GM12878 (cell line): ENCODE data around the gene SLAMF1. TPM values are rescaled to one million over a fixed set of nuclear protein-coding genes. Genes with fewer than 3 reads are reported as not detected.
A peak's percentile ranks its signal among the peaks of the same experiment; 100 is the strongest.

Source experiments
- ATAC-seq: fragments of 200-7000 bp; cut with Tn5 transposase; 3 replicates; pipeline ENCODE4 v1.9.1; 2020; ENCODE audit warnings: mild to moderate bottlenecking, moderate library complexity
- BruUV-seq: library from RNA; stranded (reverse); fragments of 400-500 nt; replicated peaks from 2 replicates; lab custom pipeline; 2021; lab: Mats Ljungman, UMichigan
- CTCF ChIA-PET: fragments of 300-600 bp; sonication (Branson Sonifier 250); formaldehyde crosslinking; extraction: SDS; loops from one replicate; lab custom pipeline; 2021; ENCODE audit warnings: inconsistent platforms; lab: Yijun Ruan, JAX
- POLR2A ChIA-PET: fragments of 350-600 bp; formaldehyde crosslinking; extraction: SDS; loops from one replicate; lab custom pipeline; 2021; ENCODE audit warnings: inconsistent platforms; lab: Charles Lee
- RAD21 ChIA-PET: fragments of 300-600 bp; sonication (Branson Sonifier 250); formaldehyde crosslinking; loops from one replicate; lab custom pipeline; 2023; ENCODE audit warnings: antibody characterized with exemption; ENCODE audit not compliant: unreplicated experiment; lab: Charles Lee
- SMC1A ChIA-PET: fragments of 300-600 bp; sonication (Branson Sonifier 250); formaldehyde crosslinking; loops from one replicate; lab custom pipeline; 2023; ENCODE audit not compliant: unreplicated experiment, uncharacterized antibody; lab: Charles Lee
- DNase-seq: peaks from one replicate; pipeline ENCODE4 v3.0.0-alpha.2; 2011; ENCODE audit warnings: low read depth, low spot score
- FAIRE-seq: peaks from 3 replicates; lab custom pipeline; 2011; peaks lifted over from hg19 to GRCh38; lab: Jason Lieb, UNC
- H2AFZ ChIP-seq: 2 replicates; pipeline ENCODE4 v1.6.0; 2011; ENCODE audit warnings: low read depth, low read length, control low read depth; ENCODE audit not compliant: control insufficient read depth
- H3K27ac ChIP-seq: 2 replicates; pipeline ENCODE4 v1.5.1; 2011; ENCODE audit warnings: control low read depth; ENCODE audit not compliant: control insufficient read depth, insufficient read depth
- H3K27me3 ChIP-seq, 2 experiments: replicated peaks in 1 of 2; 2 replicates each; pipeline versions ENCODE4 v1.6.0 to v1.6.1; 2011; ENCODE audit warnings: low read length in 1 of 2; ENCODE audit not compliant: control insufficient read depth in 2 of 2, insufficient read depth in 2 of 2
- H3K36me3 ChIP-seq, 2 experiments: 2 replicates each; pipeline ENCODE4 v1.5.1; 2011; ENCODE audit warnings: low read length in 1 of 2; ENCODE audit not compliant: control insufficient read depth in 2 of 2, insufficient read depth in 2 of 2
- H3K4me1 ChIP-seq: 2 replicates; pipeline ENCODE4 v1.6.1; 2011; ENCODE audit warnings: mild to moderate bottlenecking, low read length, moderate library complexity, mixed read lengths; ENCODE audit not compliant: control insufficient read depth, insufficient read depth
- H3K4me2 ChIP-seq: 2 replicates; pipeline ENCODE4 v1.6.0; 2011; ENCODE audit warnings: control low read depth; ENCODE audit not compliant: control insufficient read depth, insufficient read depth
- H3K4me3 ChIP-seq: fragments of 200-600 bp; sonication (generic); 2 replicates; pipeline ENCODE4 v1.5.1; 2016
- H3K79me2 ChIP-seq: 2 replicates; pipeline ENCODE4 v1.6.0; 2011; ENCODE audit warnings: low read length; ENCODE audit not compliant: control insufficient read depth, insufficient read depth
- H3K9ac ChIP-seq: 2 replicates; pipeline ENCODE4 v1.8.0; 2011; ENCODE audit warnings: low read length, control low read depth, mixed read lengths; ENCODE audit not compliant: control insufficient read depth, insufficient read depth
- H3K9me3 ChIP-seq: replicated peaks from 3 replicates; pipeline ENCODE4 v1.5.1; 2011; ENCODE audit warnings: mild to moderate bottlenecking, low read length; ENCODE audit not compliant: control insufficient read depth, insufficient read depth
- H4K20me1 ChIP-seq: 2 replicates; pipeline ENCODE4 v1.6.0; 2011; ENCODE audit not compliant: control insufficient read depth, insufficient read depth
- BRCA1 ChIP-seq: IDR thresholded peaks from 2 replicates; pipeline ENCODE4 v1.6.1; 2011; ENCODE audit warnings: low read depth, low read length, improper control_type of control experiment
- CBX5 ChIP-seq: sonication (generic); IDR thresholded peaks from 2 replicates; pipeline ENCODE4 v1.6.1; 2016; ENCODE audit warnings: low read depth, moderate library complexity, mild to moderate bottlenecking, inconsistent platforms
- CREB1 ChIP-seq: IDR thresholded peaks from 2 replicates; pipeline ENCODE4 v1.6.1; 2012; ENCODE audit warnings: low read depth, mild to moderate bottlenecking, inconsistent platforms
- EZH2 ChIP-seq: IDR thresholded peaks from 2 replicates; pipeline ENCODE4 v1.6.1; 2012; ENCODE audit warnings: low read depth, mild to moderate bottlenecking, control low read depth, inconsistent platforms, low read length, borderline replicate concordance; ENCODE audit not compliant: control insufficient read depth
- HDGF ChIP-seq: fragments of 450-650 bp; IDR thresholded peaks from 2 replicates; pipeline ENCODE4 v1.6.1; 2016; ENCODE audit warnings: antibody characterized with exemption
- IRF4 ChIP-seq: IDR thresholded peaks from 2 replicates; pipeline ENCODE4 v1.6.1; 2011; ENCODE audit warnings: low read depth, low read length
- MLLT1 ChIP-seq: fragments of 450-650 bp; IDR thresholded peaks from 2 replicates; pipeline ENCODE4 v1.6.1; 2016; ENCODE audit warnings: mild to moderate bottlenecking
- MXI1 ChIP-seq: fragments of 150-350 bp; IDR thresholded peaks from 2 replicates; pipeline ENCODE4 v1.6.1; 2011; ENCODE audit warnings: low read depth, mild to moderate bottlenecking, inconsistent platforms, low read length, improper control_type of control experiment
- POLR2AphosphoS2 ChIP-seq: IDR thresholded peaks from 2 replicates; pipeline ENCODE4 v1.6.1; 2011; ENCODE audit warnings: low read depth, mild to moderate bottlenecking, low read length, improper control_type of control experiment, moderate library complexity
- POLR2AphosphoS5 ChIP-seq: IDR thresholded peaks from 2 replicates; pipeline ENCODE4 v1.6.1; 2011; ENCODE audit warnings: mild to moderate bottlenecking, low read length, inconsistent platforms
- RAD21 ChIP-seq: IDR thresholded peaks from 2 replicates; pipeline ENCODE4 v1.6.1; 2011; ENCODE audit warnings: mild to moderate bottlenecking, low read depth, low read length, moderate library complexity; ENCODE audit not compliant: insufficient read depth
- RUNX3 ChIP-seq: IDR thresholded peaks from 2 replicates; pipeline ENCODE4 v1.6.1; 2012; ENCODE audit warnings: low read length, inconsistent platforms
- YY1 ChIP-seq: IDR thresholded peaks from 2 replicates; pipeline ENCODE4 v1.6.1; 2011; ENCODE audit warnings: low read depth, mild to moderate bottlenecking, low read length
- ZBTB33 ChIP-seq: fragments of 450-650 bp; IDR thresholded peaks from 2 replicates; pipeline ENCODE4 v1.6.1; 2017; ENCODE audit warnings: mild to moderate bottlenecking
- WGBS: methylation state at CpG from one replicate; pipeline ENCODE4 v1.1.6; 2016; ENCODE audit warnings: low lambda C conversion rate; ENCODE audit not compliant: insufficient replicate concordance, insufficient coverage; ENCODE audit errors: missing lambda C conversion rate; 5-methylcytosine and 5-hydroxymethylcytosine counted together
- in situ Hi-C: fragments of 300-500 bp; cut with MboI; formaldehyde crosslinking; loops from 9 replicates; pipeline ENCODE4 v1.14.3; 2018; ENCODE audit warnings: mixed read lengths
- intact Hi-C: fragments of 100-400 bp; cut with micrococcal nuclease; formaldehyde crosslinking; loops from one replicate; pipeline ENCODE4 v1.14.2; 2022; ENCODE audit not compliant: unreplicated experiment
- polyA plus RNA-seq, 11 experiments: library from polyadenylated mRNA; depleted of rRNA in 4 of 11; unstranded in 6 of 11; stranded (reverse) in 5 of 11; fragments of >200 nt; fragmentation: Nextera tagmentation in 4 of 11; fragmentation: Illumina TruSeq in 1 of 11; extraction: Ambion mirVana in 4 of 11; extraction: Trizol in 1 of 11; gene quantifications; 1 replicate in 1 of 11; 2 replicates in 10 of 11; pipeline versions ENCODE4 v1.2.1 to v1.2.3, GENCODE V29; 2011 to 2016; ENCODE audit warnings: inconsistent platforms in 2 of 11, missing spikeins in 2 of 11, low read depth in 1 of 11
- total RNA-seq, 4 experiments: library from RNA; depleted of rRNA in 3 of 4; stranded (reverse); fragments of >200 nt in 3 of 4; fragmentation: Illumina TruSeq in 1 of 4; extraction: Trizol in 1 of 4; gene quantifications; 2 replicates each; pipeline versions ENCODE4 v1.2.1 to v1.2.3, GENCODE V29; 2013 to 2021
- TF ChIP-seq, protein P1 (sequence below), 3 experiments: IDR thresholded peaks in 2 of 3; conservative IDR thresholded peaks in 1 of 3; 2 replicates each; pipeline ENCODE4 v1.5.1; 2011; ENCODE audit warnings: low read depth in 3 of 3, low read length in 3 of 3, mild to moderate bottlenecking in 3 of 3, control low read depth in 2 of 3, moderate library complexity in 2 of 3, inconsistent platforms in 1 of 3, mixed read lengths in 1 of 3; ENCODE audit not compliant: control insufficient read depth in 2 of 3, insufficient read depth in 1 of 3; ENCODE audit errors: extremely low read depth in 1 of 3

SLAMF1 gene
- total and polyA plus RNA-seq, 10 of the 15 experiments (the other 5 are each of a cell fraction or from before 2014, with no cell fraction given): 87.3 to 260 (median 131) TPM

DNA sequence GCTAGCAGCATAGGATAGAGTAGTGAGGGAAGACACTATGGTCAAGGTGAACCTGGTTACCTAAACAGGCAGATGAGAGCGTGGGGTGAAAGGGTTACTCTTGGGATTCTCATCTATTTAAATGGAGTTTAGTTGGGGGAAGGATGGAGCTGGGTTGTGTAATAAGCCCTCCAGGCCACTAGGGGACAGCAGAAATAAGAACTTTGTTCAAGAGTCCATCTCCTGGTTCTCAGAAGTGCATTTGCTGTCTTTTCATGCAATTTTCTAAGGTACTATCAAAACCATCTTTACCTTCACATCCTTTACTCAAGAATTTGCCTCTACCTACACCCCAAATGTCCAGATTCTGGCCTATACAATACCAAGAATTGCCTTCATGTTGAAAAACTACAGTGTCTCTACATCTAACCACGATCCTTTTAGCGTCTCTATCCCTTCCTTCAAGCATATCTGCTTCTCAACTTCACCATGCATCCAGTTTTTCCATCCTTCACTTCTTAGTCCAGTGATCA, 28.0 kb downstream of the SLAMF1 start:
- in situ Hi-C loops (no loop called here), intact Hi-C loops (loop anchor here (2.0 kb wide), 1 partner anchor 56 kb away; no protein-coding TSS in a partner anchor)
- peaks cover 12 to 40% of the 10 kb centered on the region in 2 experiments for H3K36me3 ChIP-seq
- ChIA-PET RAD21 (interaction anchor here (0.7 to 15.7 kb wide), 17 partner anchors 9 to 369 kb away, joined by 3 to 194 read pairs (median 4); partner anchors contain the start of gene SLAMF1), POLR2A (interaction anchor here (0.8 to 3.8 kb wide), 7 partner anchors 9 to 133 kb away, joined by 3 to 15 read pairs (median 4); no protein-coding TSS in a partner anchor), SMC1A (interaction anchor here (0.7 to 17.6 kb wide), 21 partner anchors 8 to 190 kb away, joined by 3 to 259 read pairs (median 7); partner anchors contain the start of genes CD48 and SLAMF1), CTCF (interaction anchor here (0.6 to 7.0 kb wide), 33 partner anchors 11 to 517 kb away, joined by 3 to 92 read pairs (median 4); partner anchors contain the start of gene SLAMF1)
- H4K20me1 ChIP-seq: no peaks in the 10 kb centered on the region
- H3K27ac ChIP-seq: no peak overlapping the region; the same call in 1 of the 2 replicates
- peak; percentile 54 for ATAC-seq
- H3K4me1 ChIP-seq: peaks cover 28% of the 10 kb centered on the region
- DNase-seq: no peak
- 100% methylated on average over 3 of the region's 3 CpGs for WGBS
- peaks cover 27% of the 10 kb centered on the region for H3K79me2 ChIP-seq
- no peak overlapping the region for H3K4me2 ChIP-seq
- no peak overlapping the region for H3K4me3 ChIP-seq
- no peak overlapping the region for H3K9ac ChIP-seq
- no peaks in the 10 kb centered on the region for H3K27me3 ChIP-seq
- no peaks in the 10 kb centered on the region for H3K9me3 ChIP-seq
- no peak overlapping the region for H2AFZ ChIP-seq
- peak; percentile 75 for FAIRE-seq
- BruUV-seq: TSS peak; percentile 7
- TF ChIP-seq CREB1 (peak; percentile 23; the same call in 1 of the 2 replicates), POLR2AphosphoS2 (peak; percentile 79; the same call in 1 of the 2 replicates), RUNX3 (no peak; the same call in 1 of the 2 replicates), POLR2AphosphoS5 (peak; percentile 62), ZBTB33 (0 out of 2 replicates have a peak, but pooled peaks have one; percentile 19), HDGF (peak; percentile 80), EZH2 (no peak), BRCA1 (no peak), MXI1 (peak; percentile 28; the same call in 1 of the 2 replicates), RAD21 (peak; percentile 75), YY1 (peak; percentile 67), IRF4 (peak; percentile 9; the same call in 1 of the 2 replicates), CBX5 (0 out of 2 replicates have a peak, but pooled peaks have one; percentile 22), MLLT1 (peak; percentile 64)
- TF ChIP-seq, protein P1, sequence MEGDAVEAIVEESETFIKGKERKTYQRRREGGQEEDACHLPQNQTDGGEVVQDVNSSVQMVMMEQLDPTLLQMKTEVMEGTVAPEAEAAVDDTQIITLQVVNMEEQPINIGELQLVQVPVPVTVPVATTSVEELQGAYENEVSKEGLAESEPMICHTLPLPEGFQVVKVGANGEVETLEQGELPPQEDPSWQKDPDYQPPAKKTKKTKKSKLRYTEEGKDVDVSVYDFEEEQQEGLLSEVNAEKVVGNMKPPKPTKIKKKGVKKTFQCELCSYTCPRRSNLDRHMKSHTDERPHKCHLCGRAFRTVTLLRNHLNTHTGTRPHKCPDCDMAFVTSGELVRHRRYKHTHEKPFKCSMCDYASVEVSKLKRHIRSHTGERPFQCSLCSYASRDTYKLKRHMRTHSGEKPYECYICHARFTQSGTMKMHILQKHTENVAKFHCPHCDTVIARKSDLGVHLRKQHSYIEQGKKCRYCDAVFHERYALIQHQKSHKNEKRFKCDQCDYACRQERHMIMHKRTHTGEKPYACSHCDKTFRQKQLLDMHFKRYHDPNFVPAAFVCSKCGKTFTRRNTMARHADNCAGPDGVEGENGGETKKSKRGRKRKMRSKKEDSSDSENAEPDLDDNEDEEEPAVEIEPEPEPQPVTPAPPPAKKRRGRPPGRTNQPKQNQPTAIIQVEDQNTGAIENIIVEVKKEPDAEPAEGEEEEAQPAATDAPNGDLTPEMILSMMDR (IDR thresholded peaks at IDR 0.05 in 2 of 3, conservative IDR thresholded peaks at IDR 0.05 in 1 of 3; ENCODE audit: control insufficient read depth in 2 of 3, extremely low read depth in 1 of 3, insufficient read depth in 1 of 3, low read depth in 3 of 3, low read length in 3 of 3): peak; percentile 72 to 88 (median 82)
